HL-60/S4 (cell line): ENCODE data around the gene PPARA.

Experiments used
- in situ Hi-C: fragments of 300-500 bp; cut with MboI; formaldehyde crosslinking; loops from 2 replicates; pipeline ENCODE4 v1.14.3; 2022; ENCODE audit warnings: low sequenced_read_pairs

Gene PPARA

GRCh38 chr22:46150034-46150654, at the start of gene PPARA:
Gene PPARA (plus strand): TSS chr22:46150526. CDS start chr22:46198384, 47,858 bp downstream.
- in situ Hi-C loops = no loop called here

DNA sequence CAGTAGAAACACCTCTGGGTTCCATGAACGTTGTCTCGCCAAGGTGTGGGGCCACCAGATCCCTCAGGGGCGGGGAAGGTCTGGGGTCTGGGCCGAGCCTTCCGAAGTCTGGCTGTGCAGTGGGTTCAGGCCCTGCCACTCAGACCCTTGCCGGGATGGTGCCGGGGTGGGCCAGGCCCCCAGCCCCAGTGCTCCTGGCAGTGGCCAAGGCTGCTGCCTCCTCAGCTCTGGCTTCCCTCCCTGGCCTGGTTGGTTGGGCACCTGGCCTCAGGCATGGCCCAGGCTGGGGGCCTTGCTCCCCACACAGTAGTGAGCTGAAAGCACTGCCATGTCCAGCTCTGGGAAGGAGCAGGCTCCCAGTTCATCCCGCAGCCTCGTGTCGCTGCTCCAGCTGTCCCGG, 48.2 kb upstream of the PPARA start:
- in situ Hi-C loops = loop anchor here (25.0 kb wide), 1 partner anchor 240 kb away; no protein-coding TSS in a partner anchor

DNA sequence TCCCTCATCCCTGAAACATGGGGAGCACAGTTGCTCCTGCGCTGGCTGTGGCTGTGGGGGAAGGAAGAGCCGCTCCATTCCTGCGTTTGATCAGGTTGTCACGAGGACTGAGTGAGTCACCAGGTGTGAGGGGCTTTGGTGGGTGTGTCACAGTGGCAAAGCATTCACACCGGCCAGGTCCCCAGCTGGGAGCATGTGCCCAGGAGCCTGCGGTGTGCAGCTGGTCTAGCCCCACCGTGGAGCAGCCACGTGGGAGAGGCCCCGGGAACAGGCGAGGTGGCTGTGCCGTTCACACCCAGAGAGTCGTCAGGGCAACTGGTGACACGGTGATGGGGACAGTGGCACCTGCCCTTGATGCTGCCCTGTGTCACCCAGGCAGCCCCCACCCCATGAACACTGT, 47.6 kb upstream of the PPARA start:
- in situ Hi-C loops = loop anchor here (25.0 kb wide), 1 partner anchor 240 kb away; no protein-coding TSS in a partner anchor

DNA sequence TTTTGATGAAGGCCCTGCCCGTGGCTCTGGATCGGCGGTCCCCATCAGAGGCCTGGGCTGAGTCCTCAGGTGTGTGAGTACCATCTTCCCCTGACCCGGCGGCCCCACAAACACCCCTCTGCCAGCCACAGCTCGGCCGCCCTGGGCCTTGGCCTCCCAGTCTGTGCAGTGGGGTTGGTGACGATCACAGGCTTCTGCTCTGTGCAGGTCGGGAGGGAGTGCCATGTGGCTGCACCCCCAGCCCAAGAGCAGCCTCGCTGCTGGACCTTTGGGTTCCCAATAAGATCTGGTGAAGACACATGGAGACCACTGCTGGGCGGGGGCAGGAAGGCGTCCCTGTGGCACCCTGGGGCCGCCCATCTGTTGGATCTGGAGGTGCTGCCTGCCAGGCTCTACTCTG, 47.1 kb upstream of the PPARA start:
- in situ Hi-C loops = loop anchor here (25.0 kb wide), 1 partner anchor 241 kb away; no protein-coding TSS in a partner anchor

DNA sequence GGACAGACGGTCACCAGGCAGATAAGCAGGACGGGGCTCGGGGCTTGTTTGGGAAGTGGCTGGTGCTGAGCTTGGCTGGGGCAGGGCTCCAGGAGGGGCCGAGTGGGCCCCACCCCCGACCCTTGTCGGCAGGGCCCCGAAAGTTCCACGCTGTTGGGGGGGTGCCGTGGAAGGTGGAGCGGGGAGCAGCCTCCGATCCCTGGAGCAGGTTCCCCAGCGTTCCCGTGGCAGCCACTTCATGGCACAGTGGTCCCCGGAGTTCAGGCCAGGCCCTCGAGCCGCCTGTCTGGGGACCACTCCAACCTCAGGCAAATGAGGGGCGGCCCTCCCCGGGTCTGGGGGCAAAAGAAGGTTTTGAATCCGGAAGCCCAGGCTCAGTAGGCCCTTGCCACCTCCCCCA, 46.7 kb upstream of the PPARA start:
- in situ Hi-C loops = loop anchor here (25.0 kb wide), 1 partner anchor 241 kb away; no protein-coding TSS in a partner anchor

DNA sequence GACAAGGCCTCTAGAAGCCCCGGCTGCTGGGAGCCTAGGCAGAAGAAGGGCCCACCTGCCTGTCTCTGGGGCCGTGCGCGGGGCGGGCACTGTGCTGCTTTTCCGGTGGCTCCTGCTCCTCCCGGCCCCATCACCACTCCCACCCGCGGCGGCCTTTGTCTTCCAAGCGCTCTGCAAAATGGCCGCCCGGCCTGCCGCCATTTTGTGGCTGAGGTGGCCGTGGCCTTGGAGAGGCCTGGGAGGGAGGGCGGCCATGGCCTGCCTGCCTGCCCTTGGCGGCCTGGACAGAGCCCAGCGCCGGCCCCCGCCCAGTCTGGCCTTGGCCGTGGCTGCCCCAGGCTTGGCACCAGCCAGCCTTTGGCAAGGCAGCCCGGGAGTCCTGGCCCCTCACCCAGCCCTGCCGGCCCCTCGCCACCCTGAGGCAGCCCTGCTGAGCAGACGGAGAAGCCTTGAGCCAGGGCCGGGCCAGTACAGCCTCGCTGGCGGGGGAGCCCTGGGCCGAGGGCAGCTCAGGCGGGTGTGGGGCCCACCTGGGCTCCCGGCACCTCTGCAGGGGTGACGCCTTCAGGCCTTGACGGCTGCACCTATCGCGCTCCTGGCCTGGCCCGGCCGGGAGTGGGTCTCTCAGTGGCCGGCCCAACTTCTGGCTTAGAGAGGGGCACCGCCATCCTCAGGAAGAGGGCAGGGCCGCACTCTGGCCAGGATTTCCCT, 46.0 kb upstream of the PPARA start:
- in situ Hi-C loops = loop anchor here (25.0 kb wide), 1 partner anchor 242 kb away; no protein-coding TSS in a partner anchor

GRCh38 chr22:46104881-46105493, 45.3 kb upstream of the PPARA start:
- in situ Hi-C loops = loop anchor here (25.0 kb wide), 1 partner anchor 243 kb away; no protein-coding TSS in a partner anchor

GRCh38 chr22:46105494-46106278, 44.6 kb upstream of the PPARA start:
- in situ Hi-C loops = loop anchor here (25.0 kb wide), 1 partner anchor 243 kb away; no protein-coding TSS in a partner anchor

GRCh38 chr22:46106279-46107022, 43.9 kb upstream of the PPARA start:
- in situ Hi-C loops = loop anchor here (25.0 kb wide), 1 partner anchor 244 kb away; no protein-coding TSS in a partner anchor

DNA sequence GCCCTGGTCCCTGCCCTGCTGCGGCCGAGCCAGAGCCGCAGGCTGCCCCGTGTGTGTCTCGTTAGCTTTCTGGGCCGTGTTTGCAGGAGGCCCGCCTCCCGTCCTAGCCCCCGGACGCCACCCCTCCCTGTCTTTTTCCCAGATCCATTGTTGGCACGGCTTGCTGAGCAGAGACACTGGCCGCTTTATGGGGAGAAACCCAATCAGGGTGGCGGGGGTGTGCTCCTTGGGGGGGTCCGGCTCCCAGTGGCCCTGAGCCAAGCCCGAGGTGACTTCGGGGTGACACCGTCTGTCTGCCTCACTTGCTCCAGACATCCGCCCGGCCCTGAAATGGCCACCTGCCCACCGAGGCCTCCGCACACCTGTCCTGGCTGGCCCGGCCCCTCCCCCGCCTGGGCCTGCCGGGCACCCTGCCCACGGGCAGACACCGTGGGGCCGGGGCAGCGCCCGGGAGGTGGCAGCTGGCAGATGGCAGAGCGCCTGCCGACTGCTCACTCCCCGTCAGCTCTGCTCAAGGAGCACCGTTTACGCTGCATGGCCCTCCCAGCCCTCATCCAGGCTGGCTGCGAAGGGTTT, 43.1 kb upstream of the PPARA start:
- in situ Hi-C loops = loop anchor here (25.0 kb wide), 1 partner anchor 245 kb away; no protein-coding TSS in a partner anchor

GRCh38 chr22:46107753-46108563, 42.4 kb upstream of the PPARA start:
- in situ Hi-C loops = loop anchor here (25.0 kb wide), 1 partner anchor 246 kb away; no protein-coding TSS in a partner anchor

- in situ Hi-C loops = loop anchor here (25.0 kb wide), 1 partner anchor 247 kb away; no protein-coding TSS in a partner anchor
These were observed 41.5 kb upstream of the PPARA start for GRCh38 chr22:46108564-46109473.

DNA sequence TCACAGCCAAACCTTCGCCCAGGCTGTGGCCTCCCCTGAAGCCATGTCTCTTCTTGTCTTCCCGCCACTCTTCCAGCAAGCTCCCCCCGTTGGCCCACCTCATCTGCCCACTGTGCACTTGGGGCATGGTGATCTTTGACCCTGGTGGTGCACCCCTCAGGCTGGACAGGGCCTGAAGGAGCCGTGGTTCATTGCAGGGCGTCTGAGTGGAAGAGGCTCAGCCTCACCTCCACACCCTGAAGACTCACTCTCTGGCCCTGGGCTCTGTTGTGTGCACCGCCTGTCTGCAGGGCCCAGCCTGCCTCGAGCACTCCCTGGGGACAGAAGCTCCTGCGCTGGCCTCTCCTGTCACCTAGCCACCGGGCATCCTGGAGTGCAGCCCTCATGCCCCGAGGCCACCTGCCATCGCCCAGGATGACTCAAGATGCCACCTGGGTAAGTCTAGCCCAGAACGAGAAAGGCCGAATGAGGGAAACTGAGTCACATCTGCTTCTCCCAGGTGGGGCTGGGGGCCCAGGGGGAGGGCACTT, 40.8 kb upstream of the PPARA start:
- in situ Hi-C loops = loop anchor here (10.0 to 25.0 kb wide), 2 partner anchors 247 to 535 kb away; no protein-coding TSS in a partner anchor

GRCh38 chr22:46110215-46110614, 40.1 kb upstream of the PPARA start:
- in situ Hi-C loops = loop anchor here (10.0 to 25.0 kb wide), 2 partner anchors 248 to 535 kb away; no protein-coding TSS in a partner anchor

DNA sequence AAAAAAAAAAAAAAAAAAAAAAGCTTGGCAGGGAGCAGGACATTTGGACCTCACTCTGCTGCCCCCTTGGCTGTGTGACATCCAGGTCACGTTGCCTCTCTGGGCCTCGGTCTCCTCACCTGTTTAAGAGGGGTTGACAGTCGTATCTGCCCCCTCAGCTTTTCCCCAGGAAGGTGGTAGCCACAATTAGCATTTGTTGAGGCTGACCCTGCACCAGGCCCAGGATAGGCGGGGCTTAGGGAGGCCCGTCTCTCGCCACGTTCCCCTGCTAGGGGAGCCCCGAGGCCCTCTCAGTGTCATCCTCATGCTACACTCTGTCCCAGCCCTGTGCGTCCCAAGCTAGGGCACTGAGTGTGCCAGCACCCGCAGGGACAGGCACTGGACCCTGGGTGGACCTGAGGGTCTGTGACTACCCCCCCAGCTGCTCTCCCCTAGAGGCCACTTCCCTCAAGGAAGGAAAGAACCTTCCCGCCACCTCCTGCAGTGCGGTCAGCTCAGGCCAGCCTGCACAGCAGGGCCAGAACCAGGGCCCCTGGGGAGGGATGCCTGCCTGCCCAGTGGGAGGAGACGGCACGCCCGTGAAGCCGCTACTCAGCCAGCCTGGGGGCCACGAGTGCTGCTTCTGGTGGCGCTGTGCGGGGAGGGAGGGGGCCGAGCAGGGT, 38.5 kb upstream of the PPARA start:
- in situ Hi-C loops = loop anchor here (10.0 to 25.0 kb wide), 2 partner anchors 249 to 537 kb away; no protein-coding TSS in a partner anchor

GRCh38 chr22:46112405-46112804, 37.9 kb upstream of the PPARA start:
- in situ Hi-C loops = loop anchor here (10.0 to 25.0 kb wide), 2 partner anchors 250 to 538 kb away; no protein-coding TSS in a partner anchor
